Prostate gland (tissue), 2 donors: ENCODE data around the gene PKHD1.

Experiments used
- CTCF ChIP-seq, 4 experiments: fragments of 200-600 bp in 2 of 4; fragments of 450-650 bp in 2 of 4; sonication (generic) in 2 of 4; IDR thresholded peaks; 1 replicate in 3 of 4; 2 replicates in 1 of 4; pipeline ENCODE4 v1.5.1; 2016 to 2019; ENCODE audit warnings: antibody characterized with exemption in 4 of 4, mild to moderate bottlenecking in 2 of 4, moderate library complexity in 2 of 4
- POLR2A ChIP-seq: fragments of 450-650 bp; IDR thresholded peaks from one replicate; pipeline ENCODE4 v1.6.1; 2016; ENCODE audit warnings: antibody characterized with exemption, mild to moderate bottlenecking
- POLR2AphosphoS5 ChIP-seq: sonication (generic); formaldehyde crosslinking; IDR thresholded peaks from one replicate; pipeline ENCODE4 v1.6.1; 2017; ENCODE audit warnings: antibody characterized with exemption

- TF ChIP-seq CTCF (IDR thresholded peaks at IDR 0.05) = no peak
- no peak for TF ChIP-seq POLR2AphosphoS5
- TF ChIP-seq POLR2A = no peak
Measured at GRCh38 chr6:51740658-51741057, 346.8 kb downstream of the PKHD1 start.
